HFFc6 (cell line): ENCODE measurements around the gene ITPKA. TPM values are rescaled to one million over a fixed set of nuclear protein-coding genes. Genes with fewer than 3 reads are reported as not detected.

ENCODE experiments used
- DNase-seq: peaks from one replicate; pipeline ENCODE4 v3.0.0-alpha.2; 2018
- H3K27ac Mint-ChIP-seq: 2 replicates; pipeline ENCODE4 v1.8.0; 2020; ENCODE audit warnings: mild to moderate bottlenecking, mixed read lengths
- H3K27me3 Mint-ChIP-seq: 2 replicates; pipeline ENCODE4 v1.8.0; 2021; ENCODE audit warnings: mild to moderate bottlenecking, moderate library complexity, mixed read lengths; ENCODE audit not compliant: insufficient read depth
- H3K36me3 Mint-ChIP-seq: 2 replicates; pipeline ENCODE4 v1.8.0; 2021; ENCODE audit warnings: low read depth, mixed read lengths
- H3K4me1 Mint-ChIP-seq: 2 replicates; pipeline ENCODE4 v1.8.0; 2020; ENCODE audit warnings: low read depth, mixed read lengths
- H3K4me3 Mint-ChIP-seq: 2 replicates; pipeline ENCODE4 v1.8.0; 2020; ENCODE audit warnings: mild to moderate bottlenecking, moderate library complexity, mixed read lengths
- H3K9me3 Mint-ChIP-seq: 2 replicates; pipeline ENCODE4 v1.8.0; 2020; ENCODE audit warnings: mild to moderate bottlenecking, mixed read lengths
- total RNA-seq, 6 experiments: library from RNA; stranded (reverse); fragmentation: NEBNext Ultra II Directional; extraction: Animal tissue kit (Norgen Biotek cat#: 25700); gene quantifications; 2 replicates in 1 of 6; 3 replicates in 5 of 6; pipeline ENCODE4 v1.2.3, GENCODE V29; 2021
- TF ChIP-seq, protein P1 (sequence below): fragments of 200-600 bp; sonication (generic); IDR thresholded peaks from 2 replicates; pipeline ENCODE4 v1.5.0; 2021; ENCODE audit warnings: antibody characterized with exemption, mild to moderate bottlenecking

ITPKA gene
- total RNA-seq, 6 experiments from 2014 or later: 1.2 to 2.4 (median 2.3) TPM

- TF ChIP-seq, protein P1, sequence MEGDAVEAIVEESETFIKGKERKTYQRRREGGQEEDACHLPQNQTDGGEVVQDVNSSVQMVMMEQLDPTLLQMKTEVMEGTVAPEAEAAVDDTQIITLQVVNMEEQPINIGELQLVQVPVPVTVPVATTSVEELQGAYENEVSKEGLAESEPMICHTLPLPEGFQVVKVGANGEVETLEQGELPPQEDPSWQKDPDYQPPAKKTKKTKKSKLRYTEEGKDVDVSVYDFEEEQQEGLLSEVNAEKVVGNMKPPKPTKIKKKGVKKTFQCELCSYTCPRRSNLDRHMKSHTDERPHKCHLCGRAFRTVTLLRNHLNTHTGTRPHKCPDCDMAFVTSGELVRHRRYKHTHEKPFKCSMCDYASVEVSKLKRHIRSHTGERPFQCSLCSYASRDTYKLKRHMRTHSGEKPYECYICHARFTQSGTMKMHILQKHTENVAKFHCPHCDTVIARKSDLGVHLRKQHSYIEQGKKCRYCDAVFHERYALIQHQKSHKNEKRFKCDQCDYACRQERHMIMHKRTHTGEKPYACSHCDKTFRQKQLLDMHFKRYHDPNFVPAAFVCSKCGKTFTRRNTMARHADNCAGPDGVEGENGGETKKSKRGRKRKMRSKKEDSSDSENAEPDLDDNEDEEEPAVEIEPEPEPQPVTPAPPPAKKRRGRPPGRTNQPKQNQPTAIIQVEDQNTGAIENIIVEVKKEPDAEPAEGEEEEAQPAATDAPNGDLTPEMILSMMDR: no peak
- Mint-ChIP-seq H3K4me1 (no peaks in the 10 kb centered on the region), H3K36me3 (no peaks in the 10 kb centered on the region), H3K27me3 (peaks cover 16% of the 10 kb centered on the region), H3K4me3 (no peak overlapping the region), H3K9me3 (no peaks in the 10 kb centered on the region), H3K27ac (no peak overlapping the region)
- DNase-seq: no peak
Measured at GRCh38 chr15:41503669-41504010, 10.0 kb downstream of the ITPKA start.

DNA sequence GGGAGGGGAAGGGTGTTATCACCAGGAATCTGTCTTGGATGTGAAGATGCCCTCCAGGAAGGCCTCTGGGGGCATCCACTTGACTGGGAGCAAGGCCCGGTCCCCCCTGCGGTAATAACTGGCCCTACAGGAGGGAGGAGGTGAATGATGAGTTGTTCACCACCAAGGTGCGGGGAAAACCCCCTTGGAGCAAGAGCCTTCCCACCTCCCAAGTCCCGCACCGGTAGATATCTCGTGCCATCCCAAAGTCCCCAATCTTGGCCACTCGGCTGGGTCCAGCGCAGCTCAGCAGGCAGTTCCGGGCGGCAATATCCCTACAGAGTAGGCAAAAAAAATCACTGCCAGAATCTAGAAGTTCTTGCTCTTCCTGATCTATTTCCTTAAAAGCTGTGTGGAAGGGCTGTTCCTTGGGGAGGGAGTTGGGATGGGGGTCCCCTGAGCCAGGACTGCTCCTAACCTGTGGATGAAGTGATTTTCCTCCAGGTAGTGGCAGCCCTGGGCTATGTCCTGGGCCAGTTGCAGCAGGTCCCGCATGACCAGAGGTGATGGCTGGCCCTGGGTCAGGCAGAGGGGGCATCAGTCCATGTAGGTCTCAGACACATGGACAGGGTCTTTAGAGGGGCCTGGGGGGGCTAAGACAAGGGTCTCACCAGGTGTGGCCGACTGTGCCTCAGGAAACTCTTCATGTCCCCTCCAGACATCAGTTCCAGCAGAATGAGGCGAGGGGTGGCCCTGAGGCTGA, 11.2 kb downstream of the ITPKA start:
- no peak overlapping the region for H3K4me3 Mint-ChIP-seq
- no peaks in the 10 kb centered on the region for H3K9me3 Mint-ChIP-seq
- peaks cover 17% of the 10 kb centered on the region for H3K27me3 Mint-ChIP-seq
- H3K36me3 Mint-ChIP-seq: no peaks in the 10 kb centered on the region
- TF ChIP-seq, protein P1: no peak
- no peak for DNase-seq
- H3K27ac Mint-ChIP-seq: no peak overlapping the region
- H3K4me1 Mint-ChIP-seq: no peaks in the 10 kb centered on the region

DNA sequence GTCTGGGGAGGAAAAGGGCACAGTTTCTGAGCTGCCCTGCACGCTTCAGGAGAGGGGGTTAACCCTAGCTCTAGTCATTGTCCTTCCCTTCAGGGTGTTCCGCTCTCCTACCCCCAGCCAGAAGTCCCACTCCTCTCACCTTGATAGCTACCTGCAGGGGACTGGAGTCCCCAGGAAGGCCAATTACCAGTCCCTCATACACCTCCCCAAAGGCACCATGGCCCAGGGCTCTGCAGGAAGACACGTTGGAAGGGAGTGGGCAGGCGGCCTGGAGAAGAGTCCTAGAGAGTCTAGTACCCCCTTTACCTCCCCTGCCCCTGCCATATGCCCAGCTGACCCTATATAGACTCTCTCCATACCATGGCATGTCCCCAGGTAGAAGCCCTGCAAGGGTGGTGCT, 12.1 kb downstream of the ITPKA start:
- no peak overlapping the region for H3K27ac Mint-ChIP-seq
- H3K4me3 Mint-ChIP-seq: no peak overlapping the region
- DNase-seq: no peak
- H3K9me3 Mint-ChIP-seq: no peaks in the 10 kb centered on the region
- H3K36me3 Mint-ChIP-seq: no peaks in the 10 kb centered on the region
- H3K27me3 Mint-ChIP-seq: peaks cover 20% of the 10 kb centered on the region
- H3K4me1 Mint-ChIP-seq: no peaks in the 10 kb centered on the region
- TF ChIP-seq, protein P1: no peak

- peaks cover 19% of the 10 kb centered on the region for H3K27me3 Mint-ChIP-seq
- H3K36me3 Mint-ChIP-seq: no peaks in the 10 kb centered on the region
- no peak for DNase-seq
- H3K4me3 Mint-ChIP-seq: no peak overlapping the region
- no peaks in the 10 kb centered on the region for H3K4me1 Mint-ChIP-seq
- no peaks in the 10 kb centered on the region for H3K9me3 Mint-ChIP-seq
- no peak overlapping the region for H3K27ac Mint-ChIP-seq
- TF ChIP-seq, protein P1: no peak
Measured at GRCh38 chr15:41506796-41507341, 13.2 kb downstream of the ITPKA start.

DNA sequence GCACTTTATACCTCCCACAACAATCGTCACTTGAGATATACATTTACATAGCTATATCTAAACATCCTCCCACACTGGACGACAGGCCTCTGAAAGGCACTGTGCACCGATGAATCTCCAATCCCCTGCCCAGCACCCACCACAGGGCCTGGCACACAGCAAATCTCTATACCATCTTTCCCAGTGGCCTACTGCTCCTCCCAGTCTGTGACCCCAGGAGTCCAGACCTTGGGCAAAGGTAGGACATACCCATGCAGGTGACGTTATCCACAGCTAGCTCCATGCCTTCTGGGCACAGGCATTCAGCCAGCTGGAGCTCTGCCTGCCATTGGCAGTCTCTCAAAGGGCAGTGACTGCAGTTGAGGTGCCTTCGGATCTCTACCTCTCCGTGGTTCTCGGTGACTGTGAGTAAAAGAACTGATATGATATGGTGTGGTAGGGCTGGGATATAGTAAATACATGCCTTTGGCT, 14.2 kb downstream of the ITPKA start:
- H3K36me3 Mint-ChIP-seq: no peaks in the 10 kb centered on the region
- no peak overlapping the region for H3K4me3 Mint-ChIP-seq
- peaks cover 24% of the 10 kb centered on the region for H3K27me3 Mint-ChIP-seq
- no peak overlapping the region for H3K27ac Mint-ChIP-seq
- H3K4me1 Mint-ChIP-seq: peaks cover 7% of the 10 kb centered on the region; the same call in 1 of the 2 replicates
- no peaks in the 10 kb centered on the region for H3K9me3 Mint-ChIP-seq
- TF ChIP-seq, protein P1: no peak
- DNase-seq: no peak
